GM23338 (cell line): ENCODE results near the gene CCDC137. TPM values are rescaled to one million over a fixed set of nuclear protein-coding genes. Genes with fewer than 3 reads are reported as not detected.

ENCODE experiments used
- ATAC-seq: fragments of 200-7000 bp; cut with Tn5 transposase; 3 replicates; pipeline ENCODE4 v1.9.1; 2020
- DNase-seq: peaks from one replicate; pipeline ENCODE4 v3.0.0-alpha.2; 2015; ENCODE audit warnings: low spot score
- H2AFZ ChIP-seq: fragments of 200-600 bp; sonication (generic); 2 replicates; pipeline ENCODE4 v1.8.0; 2016; ENCODE audit warnings: antibody characterized with exemption, mild to moderate bottlenecking, moderate library complexity
- H3F3A ChIP-seq: fragments of 200-600 bp; sonication (generic); replicated peaks from 2 replicates; pipeline ENCODE4 v1.8.0; 2017; ENCODE audit warnings: antibody characterized with exemption, mixed run types, low read depth
- H3K27ac ChIP-seq: fragments of 200-600 bp; sonication (generic); 2 replicates; pipeline ENCODE4 v1.6.1; 2016; ENCODE audit warnings: low read depth
- H3K27me3 ChIP-seq: fragments of 200-600 bp; sonication (generic); 2 replicates; pipeline ENCODE4 v1.8.0; 2016; ENCODE audit warnings: mild to moderate bottlenecking, mixed run types, moderate library complexity; ENCODE audit not compliant: insufficient read depth
- H3K36me3 ChIP-seq: fragments of 200-600 bp; sonication (generic); 2 replicates; pipeline ENCODE4 v1.8.0; 2016; ENCODE audit warnings: mild to moderate bottlenecking; ENCODE audit not compliant: insufficient read depth
- H3K4me1 ChIP-seq: fragments of 200-600 bp; sonication (generic); 2 replicates; pipeline ENCODE4 v1.8.0; 2016; ENCODE audit warnings: mild to moderate bottlenecking, moderate library complexity; ENCODE audit not compliant: insufficient read depth
- H3K4me2 ChIP-seq: fragments of 200-600 bp; sonication (generic); 2 replicates; pipeline ENCODE4 v1.7.1; 2017; ENCODE audit warnings: mixed run types
- H3K4me3 ChIP-seq: fragments of 200-600 bp; sonication (generic); 2 replicates; pipeline ENCODE4 v1.6.1; 2016; ENCODE audit warnings: mixed run types
- H3K79me2 ChIP-seq: fragments of 200-600 bp; sonication (generic); replicated peaks from 2 replicates; pipeline ENCODE4 v1.8.0; 2017; ENCODE audit warnings: mild to moderate bottlenecking; ENCODE audit not compliant: insufficient read depth
- H3K9me2 ChIP-seq: fragments of 200-600 bp; sonication (generic); 2 replicates; pipeline ENCODE4 v1.8.0; 2017; ENCODE audit not compliant: insufficient read depth
- H4K20me1 ChIP-seq: fragments of 200-600 bp; sonication (generic); replicated peaks from 2 replicates; pipeline ENCODE4 v1.8.0; 2017; ENCODE audit warnings: mild to moderate bottlenecking; ENCODE audit not compliant: insufficient read depth
- H3K27ac Mint-ChIP-seq: 2 replicates; pipeline ENCODE4 v1.8.0; 2020; ENCODE audit warnings: inconsistent platforms, mild to moderate bottlenecking, moderate library complexity, mixed read lengths
- H3K27me3 Mint-ChIP-seq: 3 replicates; pipeline ENCODE4 v1.8.0; 2022; ENCODE audit warnings: low read depth, mild to moderate bottlenecking, moderate library complexity, mixed read lengths, inconsistent platforms; ENCODE audit not compliant: insufficient read depth, poor library complexity
- H3K36me3 Mint-ChIP-seq: 3 replicates; pipeline ENCODE4 v1.8.0; 2021; ENCODE audit warnings: low read depth, mild to moderate bottlenecking, inconsistent platforms, moderate library complexity, mixed read lengths
- H3K4me1 Mint-ChIP-seq: 3 replicates; pipeline ENCODE4 v1.8.0; 2020; ENCODE audit warnings: mild to moderate bottlenecking, inconsistent platforms, mixed read lengths
- H3K4me3 Mint-ChIP-seq: 3 replicates; pipeline ENCODE4 v1.8.0; 2021; ENCODE audit warnings: moderate library complexity, mild to moderate bottlenecking, inconsistent platforms, mixed read lengths
- H3K9me3 Mint-ChIP-seq: 3 replicates; pipeline ENCODE4 v1.8.0; 2020; ENCODE audit warnings: moderate library complexity, mild to moderate bottlenecking, inconsistent platforms, mixed read lengths
- ETS1 ChIP-seq: IDR thresholded peaks from 2 replicates; pipeline ENCODE4 v1.6.1; 2016; ENCODE audit warnings: antibody characterized with exemption
- EZH2 ChIP-seq: fragments of 200-600 bp; sonication (generic); IDR thresholded peaks from one replicate; pipeline ENCODE4 v1.8.0; 2017; ENCODE audit warnings: antibody characterized with exemption, mild to moderate bottlenecking, low read depth; ENCODE audit not compliant: unreplicated experiment
- JUNB ChIP-seq: IDR thresholded peaks from one replicate; pipeline ENCODE4 v1.6.1; 2016; ENCODE audit warnings: antibody characterized with exemption; ENCODE audit not compliant: unreplicated experiment
- polyA plus RNA-seq: library from polyadenylated mRNA; unstranded; fragments of >200 nt; fragmentation: Nextera tagmentation; extraction: Ambion mirVana; gene quantifications from 2 replicates; pipeline ENCODE4 v1.2.1, GENCODE V29; 2016
- total RNA-seq: library from RNA; depleted of rRNA; stranded (reverse); fragments of >200 nt; shearing (Covaris generic); gene quantifications from 2 replicates; pipeline ENCODE4 v1.2.3, GENCODE V29; 2014
- TF ChIP-seq, protein P1 (sequence below): fragments of 250-450 bp; sonication (Bioruptor Pico); IDR thresholded peaks from 2 replicates; pipeline ENCODE4 v1.5.0; 2020; ENCODE audit warnings: mild to moderate bottlenecking, moderate library complexity

CCDC137 gene
- total and polyA plus RNA-seq, 2 experiments from 2014 or later, result 26.1 to 73.4 TPM

DNA sequence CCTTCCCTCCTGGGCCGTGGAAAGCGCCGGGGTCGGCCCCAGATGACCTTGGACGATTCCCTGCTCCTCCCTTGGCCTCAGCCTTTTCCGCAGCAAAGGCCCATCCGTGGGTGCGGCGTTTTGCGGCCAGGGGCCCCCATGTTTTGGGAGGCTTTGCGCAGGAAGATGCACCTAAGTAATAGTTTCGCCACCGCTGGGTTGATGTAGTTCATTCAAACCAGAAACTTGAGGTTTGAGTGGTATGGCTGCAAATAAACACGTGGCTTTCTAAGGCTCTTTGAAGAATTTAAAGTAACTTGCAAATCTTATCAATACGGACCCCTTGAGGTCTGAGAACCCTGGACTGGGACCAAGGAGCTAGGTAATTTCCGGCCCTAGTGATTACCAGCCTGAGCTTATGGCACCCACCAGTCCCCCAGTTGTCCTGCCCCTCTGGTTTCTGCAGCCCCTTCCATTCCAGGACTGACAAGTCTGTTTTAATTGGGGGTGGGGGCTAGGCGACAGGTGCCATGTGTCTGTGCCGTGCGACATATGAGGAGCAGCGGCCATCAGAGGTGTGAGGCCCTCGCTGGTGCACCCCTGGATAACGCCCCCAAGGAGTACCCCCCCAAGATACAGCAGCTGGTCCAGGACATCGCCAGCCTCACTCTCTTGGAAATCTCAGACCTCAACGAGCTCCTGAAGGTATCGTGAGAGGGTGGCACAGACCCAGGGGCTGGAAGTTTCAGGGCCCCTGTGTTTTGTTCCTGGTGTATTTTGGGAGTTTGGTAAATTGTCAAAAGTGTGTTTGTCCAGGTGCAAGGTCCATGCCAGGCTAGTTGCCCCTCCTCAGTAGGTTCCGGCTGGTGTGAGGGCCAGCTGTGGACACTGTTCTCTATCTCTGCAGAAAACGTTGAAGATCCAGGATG, 37.5 kb downstream of the CCDC137 start:
- Histone ChIP-seq H2AFZ (0 out of 2 replicates have a peak overlapping the region, but pooled peaks have one; percentile 32), H3F3A (peaks cover 33% of the 10 kb centered on the region), H3K27me3 (no peaks in the 10 kb centered on the region), H3K36me3 (peaks cover 7% of the 10 kb centered on the region), H3K9me2 (no peaks in the 10 kb centered on the region), H4K20me1 (peaks cover 8% of the 10 kb centered on the region), H3K4me3 (peak overlapping the region; percentile 99), H3K4me2 (peak overlapping the region; percentile 100), H3K79me2 (peaks cover 41% of the 10 kb centered on the region), H3K4me1 (peaks cover 10% of the 10 kb centered on the region), H3K27ac (peak overlapping the region; percentile 63)
- Mint-ChIP-seq H3K4me1 (peaks cover 11% of the 10 kb centered on the region; the same call in 2 of the 3 replicates), H3K4me3 (peak overlapping the region; percentile 95), H3K27ac (peak overlapping the region; percentile 89), H3K27me3 (peaks cover 15% of the 10 kb centered on the region), H3K36me3 (peaks cover 59% of the 10 kb centered on the region), H3K9me3 (no peaks in the 10 kb centered on the region)
- TF ChIP-seq ETS1, result no peak
- no peak for TF ChIP-seq JUNB
- TF ChIP-seq, protein P1, sequence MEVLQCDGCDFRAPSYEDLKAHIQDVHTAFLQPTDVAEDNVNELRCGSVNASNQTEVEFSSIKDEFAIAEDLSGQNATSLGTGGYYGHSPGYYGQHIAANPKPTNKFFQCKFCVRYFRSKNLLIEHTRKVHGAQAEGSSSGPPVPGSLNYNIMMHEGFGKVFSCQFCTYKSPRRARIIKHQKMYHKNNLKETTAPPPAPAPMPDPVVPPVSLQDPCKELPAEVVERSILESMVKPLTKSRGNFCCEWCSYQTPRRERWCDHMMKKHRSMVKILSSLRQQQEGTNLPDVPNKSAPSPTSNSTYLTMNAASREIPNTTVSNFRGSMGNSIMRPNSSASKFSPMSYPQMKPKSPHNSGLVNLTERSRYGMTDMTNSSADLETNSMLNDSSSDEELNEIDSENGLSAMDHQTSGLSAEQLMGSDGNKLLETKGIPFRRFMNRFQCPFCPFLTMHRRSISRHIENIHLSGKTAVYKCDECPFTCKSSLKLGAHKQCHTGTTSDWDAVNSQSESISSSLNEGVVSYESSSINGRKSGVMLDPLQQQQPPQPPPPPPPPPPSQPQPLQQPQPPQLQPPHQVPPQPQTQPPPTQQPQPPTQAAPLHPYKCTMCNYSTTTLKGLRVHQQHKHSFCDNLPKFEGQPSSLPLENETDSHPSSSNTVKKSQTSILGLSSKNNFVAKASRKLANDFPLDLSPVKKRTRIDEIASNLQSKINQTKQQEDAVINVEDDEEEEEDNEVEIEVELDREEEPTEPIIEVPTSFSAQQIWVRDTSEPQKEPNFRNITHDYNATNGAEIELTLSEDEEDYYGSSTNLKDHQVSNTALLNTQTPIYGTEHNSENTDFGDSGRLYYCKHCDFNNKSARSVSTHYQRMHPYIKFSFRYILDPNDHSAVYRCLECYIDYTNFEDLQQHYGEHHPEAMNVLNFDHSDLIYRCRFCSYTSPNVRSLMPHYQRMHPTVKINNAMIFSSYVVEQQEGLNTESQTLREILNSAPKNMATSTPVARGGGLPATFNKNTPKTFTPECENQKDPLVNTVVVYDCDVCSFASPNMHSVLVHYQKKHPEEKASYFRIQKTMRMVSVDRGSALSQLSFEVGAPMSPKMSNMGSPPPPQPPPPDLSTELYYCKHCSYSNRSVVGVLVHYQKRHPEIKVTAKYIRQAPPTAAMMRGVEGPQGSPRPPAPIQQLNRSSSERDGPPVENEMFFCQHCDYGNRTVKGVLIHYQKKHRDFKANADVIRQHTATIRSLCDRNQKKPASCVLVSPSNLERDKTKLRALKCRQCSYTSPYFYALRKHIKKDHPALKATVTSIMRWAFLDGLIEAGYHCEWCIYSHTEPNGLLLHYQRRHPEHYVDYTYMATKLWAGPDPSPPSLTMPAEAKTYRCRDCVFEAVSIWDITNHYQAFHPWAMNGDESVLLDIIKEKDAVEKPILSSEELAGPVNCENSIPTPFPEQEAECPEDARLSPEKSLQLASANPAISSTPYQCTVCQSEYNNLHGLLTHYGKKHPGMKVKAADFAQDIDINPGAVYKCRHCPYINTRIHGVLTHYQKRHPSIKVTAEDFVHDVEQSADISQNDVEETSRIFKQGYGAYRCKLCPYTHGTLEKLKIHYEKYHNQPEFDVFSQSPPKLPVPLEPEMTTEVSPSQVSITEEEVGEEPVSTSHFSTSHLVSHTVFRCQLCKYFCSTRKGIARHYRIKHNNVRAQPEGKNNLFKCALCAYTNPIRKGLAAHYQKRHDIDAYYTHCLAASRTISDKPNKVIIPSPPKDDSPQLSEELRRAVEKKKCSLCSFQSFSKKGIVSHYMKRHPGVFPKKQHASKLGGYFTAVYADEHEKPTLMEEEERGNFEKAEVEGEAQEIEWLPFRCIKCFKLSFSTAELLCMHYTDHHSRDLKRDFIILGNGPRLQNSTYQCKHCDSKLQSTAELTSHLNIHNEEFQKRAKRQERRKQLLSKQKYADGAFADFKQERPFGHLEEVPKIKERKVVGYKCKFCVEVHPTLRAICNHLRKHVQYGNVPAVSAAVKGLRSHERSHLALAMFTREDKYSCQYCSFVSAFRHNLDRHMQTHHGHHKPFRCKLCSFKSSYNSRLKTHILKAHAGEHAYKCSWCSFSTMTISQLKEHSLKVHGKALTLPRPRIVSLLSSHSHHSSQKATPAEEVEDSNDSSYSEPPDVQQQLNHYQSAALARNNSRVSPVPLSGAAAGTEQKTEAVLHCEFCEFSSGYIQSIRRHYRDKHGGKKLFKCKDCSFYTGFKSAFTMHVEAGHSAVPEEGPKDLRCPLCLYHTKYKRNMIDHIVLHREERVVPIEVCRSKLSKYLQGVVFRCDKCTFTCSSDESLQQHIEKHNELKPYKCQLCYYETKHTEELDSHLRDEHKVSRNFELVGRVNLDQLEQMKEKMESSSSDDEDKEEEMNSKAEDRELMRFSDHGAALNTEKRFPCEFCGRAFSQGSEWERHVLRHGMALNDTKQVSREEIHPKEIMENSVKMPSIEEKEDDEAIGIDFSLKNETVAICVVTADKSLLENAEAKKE, result no peak
- no peak for TF ChIP-seq EZH2
- ATAC-seq (no peak), DNase-seq (no peak)
